A549 (cell line): ENCODE measurements around the gene CC2D2A. TPM values are rescaled to one million over a fixed set of nuclear protein-coding genes. Genes with fewer than 3 reads are reported as not detected.

ENCODE experiments used
- ATAC-seq, 2 experiments: fragments of 200-7000 bp in 1 of 2; fragments of >200 bp in 1 of 2; cut with Nextera tagmentation in 1 of 2; cut with Tn5 transposase in 1 of 2; 3 replicates each; pipeline versions ENCODE4 v1.8.0 to v1.9.1; 2018 to 2020; ENCODE audit warnings: mild to moderate bottlenecking in 1 of 2, moderate library complexity in 1 of 2
- CTCF ChIA-PET: fragments of 300-600 bp; sonication (Branson Sonifier 250); formaldehyde crosslinking; extraction: SDS; loops from one replicate; lab custom pipeline; 2021; ENCODE audit warnings: antibody characterized with exemption, inconsistent platforms; lab: Yijun Ruan, JAX
- POLR2A ChIA-PET: fragments of 350-600 bp; formaldehyde crosslinking; extraction: SDS; loops from one replicate; lab custom pipeline; 2021; ENCODE audit warnings: antibody characterized with exemption, inconsistent platforms; lab: Yijun Ruan, JAX
- DNase-seq, 2 experiments: peaks; one replicate each; pipeline versions ENCODE4 v3.0.0 to v3.0.0-alpha.2; 2011 to 2016; ENCODE audit warnings: low read depth in 1 of 2, low spot score in 1 of 2
- FAIRE-seq: peaks from 2 replicates; lab custom pipeline; 2011; peaks lifted over from hg19 to GRCh38; lab: Jason Lieb, UNC
- H3K27ac ChIP-seq, 2 experiments: fragments of >200 bp; sonication (Bioruptor Twin); formaldehyde crosslinking; 3 replicates each; pipeline ENCODE4 v1.5.1; 2016 to 2017
- H3K4me1 ChIP-seq: fragments of >200 bp; sonication (Bioruptor Twin); formaldehyde crosslinking; 3 replicates; pipeline ENCODE4 v1.6.1; 2016
- H3K4me2 ChIP-seq: fragments of >200 bp; sonication (Bioruptor Twin); formaldehyde crosslinking; 3 replicates; pipeline ENCODE4 v1.6.1; 2016
- H3K4me3 ChIP-seq: fragments of >200 bp; sonication (Bioruptor Twin); formaldehyde crosslinking; 3 replicates; pipeline ENCODE4 v1.5.1; 2016
- H3K9me3 ChIP-seq: fragments of >200 bp; sonication (Bioruptor Twin); formaldehyde crosslinking; 3 replicates; pipeline ENCODE4 v1.6.1; 2016
- CBX2 ChIP-seq: fragments of 200-600 bp; sonication (generic); IDR thresholded peaks from 2 replicates; pipeline ENCODE4 v1.6.1; 2016; ENCODE audit warnings: low read depth, mild to moderate bottlenecking, borderline replicate concordance
- CHD2 ChIP-seq: fragments of 150-350 bp; IDR thresholded peaks from 2 replicates; pipeline ENCODE4 v1.6.1; 2014; ENCODE audit warnings: low read length; ENCODE audit not compliant: partially characterized antibody
- EHF ChIP-seq: fragments of 250-450 bp; sonication (Bioruptor Pico); IDR thresholded peaks from 2 replicates; pipeline ENCODE4 v1.5.0; 2020; ENCODE audit warnings: mild to moderate bottlenecking
- EHMT2 ChIP-seq: fragments of 200-600 bp; sonication (generic); IDR thresholded peaks from 2 replicates; pipeline ENCODE4 v1.6.1; 2016; ENCODE audit warnings: antibody characterized with exemption, low read depth, mild to moderate bottlenecking, moderate library complexity
- FOSL2 ChIP-seq, 2 experiments: fragments of 450-650 bp in 1 of 2; fragments of >200 bp in 1 of 2; sonication (Bioruptor Twin) in 1 of 2; formaldehyde crosslinking; IDR thresholded peaks; 2 replicates each; pipeline versions ENCODE4 v1.5.0 to v1.6.1; 2016 to 2020; ENCODE audit warnings: mild to moderate bottlenecking in 1 of 2, moderate library complexity in 1 of 2
- GATA3 ChIP-seq: IDR thresholded peaks from 2 replicates; pipeline ENCODE4 v1.6.1; 2012; ENCODE audit warnings: borderline replicate concordance
- HEYL ChIP-seq: fragments of 250-450 bp; sonication (Bioruptor Pico); IDR thresholded peaks from 2 replicates; pipeline ENCODE4 v1.8.0; 2021; ENCODE audit warnings: mild to moderate bottlenecking, moderate library complexity
- HOXA7 ChIP-seq: fragments of 250-450 bp; sonication (Bioruptor Pico); IDR thresholded peaks from 2 replicates; pipeline ENCODE4 v1.5.0; 2020; ENCODE audit warnings: mild to moderate bottlenecking, moderate library complexity
- HOXB13 ChIP-seq: fragments of 250-450 bp; sonication (Bioruptor Pico); IDR thresholded peaks from 2 replicates; pipeline ENCODE4 v1.5.0; 2020; ENCODE audit warnings: low read depth, mild to moderate bottlenecking, moderate library complexity
- HOXB5 ChIP-seq: fragments of 250-450 bp; sonication (Bioruptor Pico); IDR thresholded peaks from 2 replicates; pipeline ENCODE4 v1.5.0; 2020; ENCODE audit warnings: mild to moderate bottlenecking, moderate library complexity
- KDM1A ChIP-seq: fragments of 200-600 bp; sonication (generic); IDR thresholded peaks from 2 replicates; pipeline ENCODE4 v1.6.1; 2016; ENCODE audit warnings: low read depth, mild to moderate bottlenecking
- MAFK ChIP-seq: fragments of 450-650 bp; IDR thresholded peaks from 2 replicates; pipeline ENCODE4 v1.6.1; 2014; ENCODE audit not compliant: partially characterized antibody
- MYC ChIP-seq: IDR thresholded peaks from 2 replicates; pipeline ENCODE4 v1.6.1; 2012; ENCODE audit warnings: mild to moderate bottlenecking, inconsistent platforms, low read length, improper control_type of control experiment, borderline replicate concordance
- NR3C1 ChIP-seq: fragments of >200 bp; sonication (Bioruptor Twin); formaldehyde crosslinking; IDR thresholded peaks from 3 replicates; pipeline ENCODE4 v1.6.1; 2017
- RARB ChIP-seq: fragments of 250-450 bp; sonication (Bioruptor Pico); IDR thresholded peaks from 2 replicates; pipeline ENCODE4 v1.8.0; 2021; ENCODE audit warnings: mild to moderate bottlenecking, moderate library complexity
- RCOR1 ChIP-seq: fragments of 150-350 bp; IDR thresholded peaks from 2 replicates; pipeline ENCODE4 v1.6.1; 2014; ENCODE audit warnings: antibody characterized with exemption, low read length, low read depth
- RFX5 ChIP-seq: fragments of 450-650 bp; IDR thresholded peaks from 2 replicates; pipeline ENCODE4 v1.7.1; 2014; ENCODE audit warnings: antibody characterized with exemption, mild to moderate bottlenecking, moderate library complexity
- ZC3H11A ChIP-seq: fragments of 450-650 bp; IDR thresholded peaks from 2 replicates; pipeline ENCODE4 v1.6.1; 2014; ENCODE audit warnings: antibody characterized with exemption, mild to moderate bottlenecking
- ZSCAN20 ChIP-seq: fragments of 250-450 bp; sonication (Bioruptor Pico); IDR thresholded peaks from 2 replicates; pipeline ENCODE4 v1.8.0; 2022; ENCODE audit warnings: mild to moderate bottlenecking, moderate library complexity
- WGBS: methylation state at CpG from one replicate; pipeline ENCODE4 v1.1.6; 2017; ENCODE audit errors: missing lambda C conversion rate; 5-methylcytosine and 5-hydroxymethylcytosine counted together
- polyA plus RNA-seq, 4 experiments: library from polyadenylated mRNA; depleted of rRNA in 3 of 4; stranded (reverse); fragments of >200 nt; fragmentation: RNase III in 1 of 4; extraction: RNeasy Plus Mini Kit Qiagen cat#74134 plus additional on column Dnase treatment in 1 of 4; gene quantifications; 2 replicates in 3 of 4; 3 replicates in 1 of 4; pipeline ENCODE4 v1.2.3, GENCODE V29; 2011 to 2017
- TF ChIP-seq, protein P1 (sequence below): fragments of 150-350 bp; IDR thresholded peaks from 2 replicates; pipeline ENCODE4 v1.6.1; 2014; ENCODE audit warnings: low read depth, mild to moderate bottlenecking, low read length
- TF ChIP-seq, protein P2 (sequence below): fragments of 200-600 bp; sonication (generic); IDR thresholded peaks from 2 replicates; pipeline ENCODE4 v1.6.1; 2016; ENCODE audit warnings: antibody characterized with exemption, mild to moderate bottlenecking, moderate library complexity
- TF ChIP-seq, protein P3 (sequence below): fragments of 250-450 bp; sonication (Bioruptor Pico); IDR thresholded peaks from 2 replicates; pipeline ENCODE4 v1.5.0; 2020; ENCODE audit warnings: low read depth, mild to moderate bottlenecking, moderate library complexity
- TF ChIP-seq, protein P4 (sequence below): IDR thresholded peaks from 2 replicates; pipeline ENCODE4 v1.6.1; 2012

Gene CC2D2A
- polyA plus RNA-seq, 2 of the 4 experiments (the other 2 are of a cell fraction), result 10.7 to 18.8 TPM

DNA sequence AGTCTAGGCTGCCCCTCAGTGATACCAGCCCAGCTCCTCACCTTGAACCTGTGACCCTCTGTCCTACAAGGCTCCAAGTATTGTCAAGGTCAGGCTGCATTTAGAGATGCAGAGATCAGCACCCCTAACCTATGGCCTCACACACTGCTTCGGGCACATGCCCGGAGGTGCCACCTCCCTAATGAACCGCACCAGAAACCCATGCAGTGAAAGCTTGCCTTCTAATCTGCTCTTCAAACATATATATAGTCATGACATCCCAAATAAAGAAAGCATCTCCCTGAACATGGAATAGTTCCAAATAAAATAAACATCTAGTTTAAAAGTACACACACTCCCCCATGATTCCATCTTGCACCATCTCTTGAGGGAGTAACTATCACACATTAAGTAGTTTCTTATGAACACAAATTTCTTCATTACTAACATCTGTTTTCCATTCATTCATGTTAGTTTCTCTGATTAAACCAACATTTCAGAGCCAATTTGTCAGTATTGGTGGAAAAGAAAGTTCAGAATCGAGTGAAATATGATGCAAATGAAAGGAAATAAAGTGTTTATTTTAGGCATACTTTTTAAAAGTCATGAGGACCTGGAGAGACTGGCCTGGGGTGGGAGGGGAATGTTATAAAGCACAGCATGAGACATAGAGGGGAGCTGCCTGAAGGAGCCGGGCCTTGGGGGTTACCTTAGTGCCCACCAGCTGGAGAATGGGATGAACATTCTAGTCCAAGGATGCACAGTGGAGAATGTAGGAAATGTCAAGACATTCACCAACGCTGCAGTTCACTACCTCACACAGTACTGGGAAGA, 19.2 kb downstream of the CC2D2A start:
- POLR2A ChIA-PET, result no interaction called here
- WGBS, result 95% methylated on average over 6 of the region's 6 CpGs
- DNase-seq (no peak), ATAC-seq (no peak), FAIRE-seq (no peak)
- TF ChIP-seq HOXB5, result no peak
- no peak for TF ChIP-seq FOSL2 (IDR thresholded peaks at IDR 0.05)
- TF ChIP-seq FOSL2 (CRISPR knock-in tag; IDR thresholded peaks at IDR 0.05), result no peak
- TF ChIP-seq, protein P1, sequence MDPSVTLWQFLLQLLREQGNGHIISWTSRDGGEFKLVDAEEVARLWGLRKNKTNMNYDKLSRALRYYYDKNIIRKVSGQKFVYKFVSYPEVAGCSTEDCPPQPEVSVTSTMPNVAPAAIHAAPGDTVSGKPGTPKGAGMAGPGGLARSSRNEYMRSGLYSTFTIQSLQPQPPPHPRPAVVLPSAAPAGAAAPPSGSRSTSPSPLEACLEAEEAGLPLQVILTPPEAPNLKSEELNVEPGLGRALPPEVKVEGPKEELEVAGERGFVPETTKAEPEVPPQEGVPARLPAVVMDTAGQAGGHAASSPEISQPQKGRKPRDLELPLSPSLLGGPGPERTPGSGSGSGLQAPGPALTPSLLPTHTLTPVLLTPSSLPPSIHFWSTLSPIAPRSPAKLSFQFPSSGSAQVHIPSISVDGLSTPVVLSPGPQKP, result no peak
- no peak for TF ChIP-seq GATA3
- TF ChIP-seq MYC, result no peak
- TF ChIP-seq, protein P2, sequence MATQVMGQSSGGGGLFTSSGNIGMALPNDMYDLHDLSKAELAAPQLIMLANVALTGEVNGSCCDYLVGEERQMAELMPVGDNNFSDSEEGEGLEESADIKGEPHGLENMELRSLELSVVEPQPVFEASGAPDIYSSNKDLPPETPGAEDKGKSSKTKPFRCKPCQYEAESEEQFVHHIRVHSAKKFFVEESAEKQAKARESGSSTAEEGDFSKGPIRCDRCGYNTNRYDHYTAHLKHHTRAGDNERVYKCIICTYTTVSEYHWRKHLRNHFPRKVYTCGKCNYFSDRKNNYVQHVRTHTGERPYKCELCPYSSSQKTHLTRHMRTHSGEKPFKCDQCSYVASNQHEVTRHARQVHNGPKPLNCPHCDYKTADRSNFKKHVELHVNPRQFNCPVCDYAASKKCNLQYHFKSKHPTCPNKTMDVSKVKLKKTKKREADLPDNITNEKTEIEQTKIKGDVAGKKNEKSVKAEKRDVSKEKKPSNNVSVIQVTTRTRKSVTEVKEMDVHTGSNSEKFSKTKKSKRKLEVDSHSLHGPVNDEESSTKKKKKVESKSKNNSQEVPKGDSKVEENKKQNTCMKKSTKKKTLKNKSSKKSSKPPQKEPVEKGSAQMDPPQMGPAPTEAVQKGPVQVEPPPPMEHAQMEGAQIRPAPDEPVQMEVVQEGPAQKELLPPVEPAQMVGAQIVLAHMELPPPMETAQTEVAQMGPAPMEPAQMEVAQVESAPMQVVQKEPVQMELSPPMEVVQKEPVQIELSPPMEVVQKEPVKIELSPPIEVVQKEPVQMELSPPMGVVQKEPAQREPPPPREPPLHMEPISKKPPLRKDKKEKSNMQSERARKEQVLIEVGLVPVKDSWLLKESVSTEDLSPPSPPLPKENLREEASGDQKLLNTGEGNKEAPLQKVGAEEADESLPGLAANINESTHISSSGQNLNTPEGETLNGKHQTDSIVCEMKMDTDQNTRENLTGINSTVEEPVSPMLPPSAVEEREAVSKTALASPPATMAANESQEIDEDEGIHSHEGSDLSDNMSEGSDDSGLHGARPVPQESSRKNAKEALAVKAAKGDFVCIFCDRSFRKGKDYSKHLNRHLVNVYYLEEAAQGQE, result no peak
- no peak for TF ChIP-seq ZSCAN20 (CRISPR knock-in tag)
- TF ChIP-seq HOXB13 (CRISPR knock-in tag), result no peak
- TF ChIP-seq CBX2, result no peak
- TF ChIP-seq EHMT2, result no peak
- no peak for TF ChIP-seq RFX5
- no peak for TF ChIP-seq MAFK
- TF ChIP-seq CHD2, result no peak
- TF ChIP-seq HEYL (CRISPR knock-in tag), result no peak
- TF ChIP-seq NR3C1, result no peak
- no peak for TF ChIP-seq KDM1A
- TF ChIP-seq EHF, result no peak
- CTCF ChIA-PET, result interaction anchor here (0.6 to 1.1 kb wide), 2 partner anchors 9 to 40 kb away, joined by 3 read pairs; no protein-coding TSS in a partner anchor
- H3K4me1 ChIP-seq, result no peaks in the 10 kb centered on the region
- H3K4me2 ChIP-seq, result no peak overlapping the region
- no peaks in the 10 kb centered on the region for H3K9me3 ChIP-seq
- no peak overlapping the region for H3K4me3 ChIP-seq
- H3K27ac ChIP-seq, result no peak overlapping the region

DNA sequence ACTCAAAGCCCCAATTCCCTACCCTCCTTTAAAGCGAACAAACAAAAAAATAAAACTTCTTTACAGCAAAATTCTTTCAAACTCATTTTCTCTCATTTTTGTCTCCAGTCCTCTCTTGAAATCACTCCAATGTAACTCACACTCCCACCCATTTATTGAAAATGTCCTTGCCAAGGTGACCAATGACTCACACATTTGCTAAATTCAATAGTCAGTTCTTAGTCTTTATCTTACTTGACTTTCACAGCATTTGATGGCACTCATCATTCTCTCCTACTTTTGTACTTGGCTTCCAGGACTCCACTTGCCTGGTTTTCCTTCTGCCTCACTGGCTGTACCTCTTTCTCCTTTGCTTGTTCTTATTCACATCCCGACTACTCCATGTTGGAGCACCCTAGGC, 19.9 kb downstream of the CC2D2A start:
- Histone ChIP-seq H3K4me3 (no peak overlapping the region), H3K4me2 (no peak overlapping the region), H3K27ac (no peak overlapping the region), H3K4me1 (no peaks in the 10 kb centered on the region), H3K9me3 (no peaks in the 10 kb centered on the region)
- CTCF ChIA-PET, result no interaction called here
- FAIRE-seq (no peak), DNase-seq (no peak), ATAC-seq (no peak)
- TF ChIP-seq, protein P3, sequence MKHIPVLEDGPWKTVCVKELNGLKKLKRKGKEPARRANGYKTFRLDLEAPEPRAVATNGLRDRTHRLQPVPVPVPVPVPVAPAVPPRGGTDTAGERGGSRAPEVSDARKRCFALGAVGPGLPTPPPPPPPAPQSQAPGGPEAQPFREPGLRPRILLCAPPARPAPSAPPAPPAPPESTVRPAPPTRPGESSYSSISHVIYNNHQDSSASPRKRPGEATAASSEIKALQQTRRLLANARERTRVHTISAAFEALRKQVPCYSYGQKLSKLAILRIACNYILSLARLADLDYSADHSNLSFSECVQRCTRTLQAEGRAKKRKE (CRISPR knock-in tag), result no peak
- TF ChIP-seq HOXA7 (CRISPR knock-in tag), result no peak
- no peak for TF ChIP-seq EHF
- TF ChIP-seq, protein P4, sequence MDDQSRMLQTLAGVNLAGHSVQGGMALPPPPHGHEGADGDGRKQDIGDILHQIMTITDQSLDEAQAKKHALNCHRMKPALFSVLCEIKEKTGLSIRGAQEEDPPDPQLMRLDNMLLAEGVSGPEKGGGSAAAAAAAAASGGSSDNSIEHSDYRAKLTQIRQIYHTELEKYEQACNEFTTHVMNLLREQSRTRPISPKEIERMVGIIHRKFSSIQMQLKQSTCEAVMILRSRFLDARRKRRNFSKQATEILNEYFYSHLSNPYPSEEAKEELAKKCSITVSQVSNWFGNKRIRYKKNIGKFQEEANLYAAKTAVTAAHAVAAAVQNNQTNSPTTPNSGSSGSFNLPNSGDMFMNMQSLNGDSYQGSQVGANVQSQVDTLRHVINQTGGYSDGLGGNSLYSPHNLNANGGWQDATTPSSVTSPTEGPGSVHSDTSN, result no peak
- no peak for TF ChIP-seq ZC3H11A
- TF ChIP-seq RCOR1, result no peak
- no peak for TF ChIP-seq RARB (CRISPR knock-in tag)
- no peak for TF ChIP-seq EHMT2
- TF ChIP-seq GATA3, result no peak
- POLR2A ChIA-PET, result no interaction called here
- 84% methylated on average over 2 of the region's 2 CpGs for whole genome bisulfite sequencing
